ENCODE data around the gene F10. TPM values are rescaled to one million over a fixed set of nuclear protein-coding genes. Genes with fewer than 3 reads are reported as not detected.
"Not testable (repeated sequence)": the region's sequence is repeated elsewhere in the genome, so short reads cannot be mapped to it uniquely, and the experiment has no call there.

F10 gene
- total RNA-seq, 1 donor from 2014 or later: 3.5 TPM

- TF ChIP-seq, protein P1, sequence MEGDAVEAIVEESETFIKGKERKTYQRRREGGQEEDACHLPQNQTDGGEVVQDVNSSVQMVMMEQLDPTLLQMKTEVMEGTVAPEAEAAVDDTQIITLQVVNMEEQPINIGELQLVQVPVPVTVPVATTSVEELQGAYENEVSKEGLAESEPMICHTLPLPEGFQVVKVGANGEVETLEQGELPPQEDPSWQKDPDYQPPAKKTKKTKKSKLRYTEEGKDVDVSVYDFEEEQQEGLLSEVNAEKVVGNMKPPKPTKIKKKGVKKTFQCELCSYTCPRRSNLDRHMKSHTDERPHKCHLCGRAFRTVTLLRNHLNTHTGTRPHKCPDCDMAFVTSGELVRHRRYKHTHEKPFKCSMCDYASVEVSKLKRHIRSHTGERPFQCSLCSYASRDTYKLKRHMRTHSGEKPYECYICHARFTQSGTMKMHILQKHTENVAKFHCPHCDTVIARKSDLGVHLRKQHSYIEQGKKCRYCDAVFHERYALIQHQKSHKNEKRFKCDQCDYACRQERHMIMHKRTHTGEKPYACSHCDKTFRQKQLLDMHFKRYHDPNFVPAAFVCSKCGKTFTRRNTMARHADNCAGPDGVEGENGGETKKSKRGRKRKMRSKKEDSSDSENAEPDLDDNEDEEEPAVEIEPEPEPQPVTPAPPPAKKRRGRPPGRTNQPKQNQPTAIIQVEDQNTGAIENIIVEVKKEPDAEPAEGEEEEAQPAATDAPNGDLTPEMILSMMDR (IDR thresholded peaks at IDR 0.05; ENCODE audit: borderline replicate concordance): no peak
- H3K27me3 ChIP-seq (ENCODE audit: low read depth): no peaks in the 10 kb centered on the region
- no peak overlapping the region for H3K4me3 ChIP-seq
- DNase-seq: no peak
- no peak overlapping the region for H3K27ac ChIP-seq (replicated peaks)
- H3K9me3 ChIP-seq (replicated peaks): no peaks in the 10 kb centered on the region
- intact Hi-C loops (cut with micrococcal nuclease): no loop called here
- H3K4me1 ChIP-seq: no peaks in the 10 kb centered on the region
- peaks cover 12% of the 10 kb centered on the region for H3K36me3 ChIP-seq
These were observed 24.4 kb upstream of the F10 start for GRCh38 chr13:113098162-113098732.

DNA sequence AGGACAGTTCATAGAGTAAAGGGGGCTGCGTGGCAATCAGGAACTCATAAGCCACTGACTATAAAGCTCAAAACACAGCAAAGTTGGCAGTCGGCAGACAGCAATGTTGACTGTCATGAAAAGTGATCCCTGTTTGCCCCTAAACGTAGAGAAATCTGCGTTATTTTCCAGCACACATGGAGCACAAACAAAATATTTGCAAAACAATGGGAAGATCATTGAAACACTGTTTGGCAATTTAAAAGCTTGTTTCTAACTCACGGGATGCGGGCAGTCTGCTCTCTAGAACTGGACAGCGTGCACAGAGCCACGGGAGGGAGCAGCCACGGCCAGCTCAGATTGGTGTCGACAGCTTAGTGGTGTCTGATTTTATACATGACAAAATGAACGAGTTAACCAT, 23.5 kb upstream of the F10 start:
- intact Hi-C loops (cut with micrococcal nuclease): no loop called here
- Histone ChIP-seq H3K4me1 (no peaks in the 10 kb centered on the region), H3K27ac (replicated peaks) (no peak overlapping the region), H3K9me3 (replicated peaks) (no peaks in the 10 kb centered on the region), H3K27me3 (ENCODE audit: low read depth) (peaks cover 3% of the 10 kb centered on the region), H3K36me3 (peaks cover 12% of the 10 kb centered on the region), H3K4me3 (no peak overlapping the region)
- TF ChIP-seq, protein P1 (IDR thresholded peaks at IDR 0.05; ENCODE audit: borderline replicate concordance): no peak
- no peak for DNase-seq

GRCh38 chr13:113102302-113102701, 20.3 kb upstream of the F10 start:
- H3K27ac ChIP-seq (replicated peaks); H3K9me3 ChIP-seq (replicated peaks); H3K4me3 ChIP-seq; DNase-seq; H3K4me1 ChIP-seq; intact Hi-C loops (cut with micrococcal nuclease); H3K36me3 ChIP-seq: not testable (repeated sequence)
- H3K27me3 ChIP-seq (ENCODE audit: low read depth): peaks cover 21% of the 10 kb centered on the region

- TF ChIP-seq, protein P1 (IDR thresholded peaks at IDR 0.05; ENCODE audit: borderline replicate concordance): no peak
- DNase-seq: no peak
- peaks cover 21% of the 10 kb centered on the region for H3K27me3 ChIP-seq (ENCODE audit: low read depth)
- no peaks in the 10 kb centered on the region for H3K4me1 ChIP-seq
- no peak overlapping the region for H3K27ac ChIP-seq (replicated peaks)
- no peaks in the 10 kb centered on the region for H3K9me3 ChIP-seq (replicated peaks)
- no peaks in the 10 kb centered on the region for H3K36me3 ChIP-seq
- intact Hi-C loops (cut with micrococcal nuclease): no loop called here
- H3K4me3 ChIP-seq: no peak overlapping the region
These were observed 19.9 kb upstream of the F10 start for GRCh38 chr13:113102727-113103126.

- H3K4me1 ChIP-seq: no peaks in the 10 kb centered on the region
- H3K4me3 ChIP-seq: no peak overlapping the region
- intact Hi-C loops (cut with micrococcal nuclease): no loop called here
- TF ChIP-seq, protein P1 (IDR thresholded peaks at IDR 0.05; ENCODE audit: borderline replicate concordance): no peak
- no peaks in the 10 kb centered on the region for H3K9me3 ChIP-seq (replicated peaks)
- H3K27me3 ChIP-seq (ENCODE audit: low read depth): peaks cover 21% of the 10 kb centered on the region
- H3K36me3 ChIP-seq: no peaks in the 10 kb centered on the region
- DNase-seq: no peak
- H3K27ac ChIP-seq (replicated peaks): no peak overlapping the region
These were observed 19.0 kb upstream of the F10 start for GRCh38 chr13:113103646-113104045.

DNA sequence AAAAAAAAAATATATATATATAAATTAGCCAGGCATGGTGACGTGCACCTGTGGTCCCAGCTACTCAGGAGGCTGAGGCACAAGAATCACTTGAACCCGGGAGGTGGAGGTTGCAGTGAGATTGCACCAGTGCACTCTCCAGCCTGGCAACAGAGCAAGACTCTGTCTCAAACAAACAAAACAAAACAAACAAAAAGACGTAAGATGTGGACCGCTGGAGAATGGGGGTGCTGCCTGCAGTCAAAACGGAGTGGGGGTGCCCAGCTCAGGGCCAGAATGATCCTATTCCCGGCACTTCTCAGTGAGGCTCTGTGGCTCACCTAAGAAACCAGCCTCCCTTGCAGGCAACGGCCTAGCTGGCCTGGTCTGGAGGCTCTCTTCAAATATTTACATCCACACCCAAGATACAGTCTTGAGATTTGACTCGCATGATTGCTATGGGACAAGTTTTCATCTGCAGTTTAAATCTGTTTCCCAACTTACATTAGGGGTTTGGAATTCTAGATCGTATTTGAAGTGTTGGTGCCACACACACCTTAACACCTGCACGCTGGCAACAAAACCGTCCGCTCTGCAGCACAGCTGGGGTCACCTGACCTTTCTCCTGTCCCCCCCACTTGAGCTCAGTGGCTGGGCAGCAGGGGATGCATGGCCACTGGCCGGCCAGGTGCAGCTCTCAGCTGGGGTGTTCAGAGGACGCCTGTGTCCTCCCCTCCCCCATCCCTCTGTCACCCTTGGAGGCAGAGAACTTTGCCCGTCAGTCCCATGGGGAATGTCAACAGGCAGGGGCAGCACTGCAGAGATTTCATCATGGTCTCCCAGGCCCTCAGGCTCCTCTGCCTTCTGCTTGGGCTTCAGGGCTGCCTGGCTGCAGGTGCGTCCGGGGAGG, 17.3 kb upstream of the F10 start, which contains the start of gene F7:
Gene F7 (plus strand): TSS at position 760 of the 889 bp plus-strand sequence. CDS start 51 bp downstream, at position 811.
- Histone ChIP-seq H3K9me3 (replicated peaks) (no peaks in the 10 kb centered on the region), H3K4me1 (peaks cover 9% of the 10 kb centered on the region), H3K27ac (replicated peaks) (no peak within 1 kb of the TSS), H3K4me3 (no peak within 1 kb of the TSS), H3K27me3 (ENCODE audit: low read depth) (peaks cover 34% of the 10 kb centered on the region), H3K36me3 (no peaks in the 10 kb centered on the region)
- intact Hi-C loops (cut with micrococcal nuclease): no loop called here
- DNase-seq: no peak
- TF ChIP-seq, protein P1 (IDR thresholded peaks at IDR 0.05; ENCODE audit: borderline replicate concordance): no peak
